MM.1S (cell line): ENCODE data around the gene ACP6.

ENCODE experiments used
- DNase-seq: peaks from one replicate; pipeline ENCODE4 v3.0.0-alpha.2; 2015
- H2AFZ ChIP-seq: fragments of 300-600 bp; sonication (generic); 2 replicates; pipeline ENCODE4 v1.6.0; 2016; ENCODE audit warnings: antibody characterized with exemption, low read length
- H3F3A ChIP-seq: fragments of 300-600 bp; sonication (generic); 2 replicates; pipeline ENCODE4 v1.6.1; 2016; ENCODE audit warnings: mild to moderate bottlenecking, antibody characterized with exemption, low read length, moderate library complexity, mixed read lengths; ENCODE audit not compliant: insufficient read depth
- H3K27ac ChIP-seq: fragments of 300-600 bp; sonication (generic); 2 replicates; pipeline ENCODE4 v1.5.1; 2016; ENCODE audit warnings: mild to moderate bottlenecking, low read length
- H3K27me3 ChIP-seq: fragments of 300-600 bp; sonication (generic); replicated peaks from 2 replicates; pipeline ENCODE4 v1.6.0; 2016; ENCODE audit warnings: low read length; ENCODE audit not compliant: insufficient read depth
- H3K36me3 ChIP-seq: fragments of 300-600 bp; sonication (generic); replicated peaks from 2 replicates; pipeline ENCODE4 v1.6.1; 2016; ENCODE audit warnings: mild to moderate bottlenecking, low read length, mixed read lengths; ENCODE audit not compliant: insufficient read depth
- H3K4me1 ChIP-seq: fragments of 300-600 bp; sonication (generic); 2 replicates; pipeline ENCODE4 v1.6.1; 2016; ENCODE audit warnings: low read length, mixed read lengths
- H3K4me2 ChIP-seq: fragments of 300-600 bp; sonication (generic); 2 replicates; pipeline ENCODE4 v1.6.0; 2016; ENCODE audit warnings: low read depth, low read length
- H3K4me3 ChIP-seq: fragments of 300-600 bp; sonication (generic); 2 replicates; pipeline ENCODE4 v1.5.1; 2016; ENCODE audit warnings: low read length, mixed read lengths
- H3K79me2 ChIP-seq: fragments of 300-600 bp; sonication (generic); 2 replicates; pipeline ENCODE4 v1.6.1; 2016; ENCODE audit warnings: mixed run types, low read length, mixed read lengths
- H3K9ac ChIP-seq: fragments of 300-600 bp; sonication (generic); 2 replicates; pipeline ENCODE4 v1.6.1; 2016; ENCODE audit warnings: low read length, mixed read lengths
- H3K9me2 ChIP-seq: fragments of 300-600 bp; sonication (generic); replicated peaks from 2 replicates; pipeline ENCODE4 v1.6.1; 2016; ENCODE audit warnings: mild to moderate bottlenecking, low read length, mixed read lengths; ENCODE audit not compliant: insufficient read depth
- H3K9me3 ChIP-seq: fragments of 300-600 bp; sonication (generic); replicated peaks from 2 replicates; pipeline ENCODE4 v1.6.1; 2016; ENCODE audit warnings: mild to moderate bottlenecking, low read length, mixed read lengths; ENCODE audit not compliant: insufficient read depth
- H4K20me1 ChIP-seq: fragments of 300-600 bp; sonication (generic); 2 replicates; pipeline ENCODE4 v1.6.1; 2016; ENCODE audit warnings: mild to moderate bottlenecking, low read length, moderate library complexity, mixed read lengths; ENCODE audit not compliant: insufficient read depth
- EZH2 ChIP-seq: fragments of 300-600 bp; sonication (generic); optimal IDR thresholded peaks from 2 replicates; pipeline ENCODE3; 2017; ENCODE audit warnings: low read depth, mild to moderate bottlenecking, antibody characterized with exemption, low read length, mixed read lengths
- EZH2phosphoT487 ChIP-seq: fragments of 300-600 bp; sonication (generic); IDR thresholded peaks from 2 replicates; pipeline ENCODE4 v1.6.1; 2018; ENCODE audit warnings: antibody characterized with exemption, low read length
- TF ChIP-seq, protein P1 (sequence below): fragments of 300-600 bp; sonication (generic); IDR thresholded peaks from 2 replicates; pipeline ENCODE4 v1.5.1; 2016; ENCODE audit warnings: antibody characterized with exemption, low read length, mixed read lengths

The ACP6 gene

DNA sequence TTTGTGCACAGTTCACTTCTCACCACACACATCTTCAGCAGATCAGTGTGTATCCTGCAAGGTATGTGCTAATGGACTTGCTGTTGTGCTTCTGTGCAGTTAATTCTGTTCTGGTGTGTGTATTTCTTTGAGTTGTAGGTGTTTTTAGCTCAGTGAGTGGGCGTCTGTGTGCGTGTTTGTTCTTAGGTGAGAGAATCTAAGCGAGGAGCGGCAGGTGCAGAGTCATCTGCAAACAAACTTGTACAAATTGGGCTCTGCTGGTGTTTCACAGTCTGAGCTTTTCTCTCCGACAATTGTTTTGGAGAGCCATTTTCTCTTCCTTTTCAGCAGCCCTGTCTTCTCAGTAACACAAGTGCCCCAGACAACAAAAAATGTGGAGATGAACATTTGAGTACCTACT is 43.6 kb downstream of the ACP6 start:
- H3K4me1 ChIP-seq, result peaks cover 8% of the 10 kb centered on the region; the same call in 1 of the 2 replicates
- no peak overlapping the region for H3K27ac ChIP-seq
- H3K79me2 ChIP-seq, result no peaks in the 10 kb centered on the region
- no peak overlapping the region for H2AFZ ChIP-seq
- H3K36me3 ChIP-seq, result no peaks in the 10 kb centered on the region
- no peaks in the 10 kb centered on the region for H3F3A ChIP-seq
- H3K4me2 ChIP-seq, result no peak overlapping the region
- H4K20me1 ChIP-seq, result no peaks in the 10 kb centered on the region
- H3K9me3 ChIP-seq, result no peaks in the 10 kb centered on the region
- H3K4me3 ChIP-seq, result no peak overlapping the region
- H3K9ac ChIP-seq, result no peak overlapping the region
- no peak for TF ChIP-seq EZH2
- TF ChIP-seq, protein P1, sequence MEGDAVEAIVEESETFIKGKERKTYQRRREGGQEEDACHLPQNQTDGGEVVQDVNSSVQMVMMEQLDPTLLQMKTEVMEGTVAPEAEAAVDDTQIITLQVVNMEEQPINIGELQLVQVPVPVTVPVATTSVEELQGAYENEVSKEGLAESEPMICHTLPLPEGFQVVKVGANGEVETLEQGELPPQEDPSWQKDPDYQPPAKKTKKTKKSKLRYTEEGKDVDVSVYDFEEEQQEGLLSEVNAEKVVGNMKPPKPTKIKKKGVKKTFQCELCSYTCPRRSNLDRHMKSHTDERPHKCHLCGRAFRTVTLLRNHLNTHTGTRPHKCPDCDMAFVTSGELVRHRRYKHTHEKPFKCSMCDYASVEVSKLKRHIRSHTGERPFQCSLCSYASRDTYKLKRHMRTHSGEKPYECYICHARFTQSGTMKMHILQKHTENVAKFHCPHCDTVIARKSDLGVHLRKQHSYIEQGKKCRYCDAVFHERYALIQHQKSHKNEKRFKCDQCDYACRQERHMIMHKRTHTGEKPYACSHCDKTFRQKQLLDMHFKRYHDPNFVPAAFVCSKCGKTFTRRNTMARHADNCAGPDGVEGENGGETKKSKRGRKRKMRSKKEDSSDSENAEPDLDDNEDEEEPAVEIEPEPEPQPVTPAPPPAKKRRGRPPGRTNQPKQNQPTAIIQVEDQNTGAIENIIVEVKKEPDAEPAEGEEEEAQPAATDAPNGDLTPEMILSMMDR, result no peak
- TF ChIP-seq EZH2phosphoT487, result no peak
- DNase-seq, result no peak
- no peaks in the 10 kb centered on the region for H3K27me3 ChIP-seq
- H3K9me2 ChIP-seq, result no peaks in the 10 kb centered on the region

DNA sequence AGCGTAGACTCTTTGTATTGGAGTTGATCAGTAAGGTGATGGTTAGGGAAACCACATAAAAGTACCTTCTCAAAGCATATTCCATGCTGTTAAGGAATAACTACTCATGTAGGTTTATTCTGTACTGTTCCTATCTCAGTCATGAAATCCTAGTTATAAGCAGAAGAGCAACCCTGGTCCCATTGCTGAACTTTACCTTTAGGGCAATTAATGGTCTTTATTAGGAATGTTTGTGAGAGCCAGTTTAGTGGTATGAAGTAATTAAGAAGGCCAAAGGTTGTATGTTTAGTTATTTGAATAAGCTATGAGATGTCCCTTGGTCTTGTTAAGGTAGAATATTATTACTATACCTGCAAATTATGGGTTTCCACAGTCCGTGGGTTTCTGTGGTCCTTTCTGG is 44.0 kb downstream of the ACP6 start:
- no peak overlapping the region for H3K4me3 ChIP-seq
- TF ChIP-seq, protein P1, result no peak
- no peak for TF ChIP-seq EZH2
- no peak for TF ChIP-seq EZH2phosphoT487
- H3K27ac ChIP-seq, result no peak overlapping the region
- no peaks in the 10 kb centered on the region for H3K9me3 ChIP-seq
- no peak for DNase-seq
- no peaks in the 10 kb centered on the region for H3K79me2 ChIP-seq
- peaks cover 8% of the 10 kb centered on the region; the same call in 1 of the 2 replicates for H3K4me1 ChIP-seq
- no peaks in the 10 kb centered on the region for H3F3A ChIP-seq
- H3K9me2 ChIP-seq, result no peaks in the 10 kb centered on the region
- H4K20me1 ChIP-seq, result no peaks in the 10 kb centered on the region
- no peak overlapping the region for H2AFZ ChIP-seq
- no peak overlapping the region for H3K4me2 ChIP-seq
- no peaks in the 10 kb centered on the region for H3K27me3 ChIP-seq
- H3K36me3 ChIP-seq, result no peaks in the 10 kb centered on the region
- no peak overlapping the region for H3K9ac ChIP-seq

DNA sequence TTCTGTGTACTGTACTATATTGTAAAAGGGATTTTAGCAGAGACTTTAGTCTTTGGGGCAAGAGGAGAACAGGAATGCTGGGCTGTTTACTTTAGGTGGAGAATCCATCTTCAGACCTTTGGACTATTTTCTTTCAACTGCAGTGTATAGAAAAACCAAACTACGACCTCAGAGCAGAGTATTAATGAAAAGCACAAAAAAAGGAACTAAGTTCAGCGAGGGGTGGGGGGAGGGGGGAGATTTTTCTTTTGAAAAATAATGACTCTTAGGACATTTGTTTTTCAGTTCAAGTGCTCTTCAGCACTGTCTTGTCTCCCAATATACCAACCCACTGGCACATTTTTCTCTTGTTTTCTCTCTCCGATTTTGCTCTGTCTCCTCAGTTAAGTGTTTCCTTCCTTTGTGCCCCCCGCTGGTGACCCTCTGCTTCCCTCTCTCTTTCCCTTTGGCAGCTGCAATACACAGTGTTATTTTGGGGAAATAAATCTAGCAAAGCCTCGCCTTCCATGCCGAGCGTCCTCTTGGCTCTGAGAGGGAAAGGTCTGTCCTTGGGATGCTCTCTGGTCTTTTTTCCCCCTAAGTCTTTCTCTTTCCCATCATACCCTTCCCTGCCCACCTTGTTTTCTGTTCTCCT is 44.8 kb downstream of the ACP6 start:
- Histone ChIP-seq H2AFZ (no peak overlapping the region), H3K36me3 (no peaks in the 10 kb centered on the region), H3K9me2 (no peaks in the 10 kb centered on the region), H3K79me2 (no peaks in the 10 kb centered on the region), H3K4me1 (peaks cover 8% of the 10 kb centered on the region; the same call in 1 of the 2 replicates), H3K9me3 (no peaks in the 10 kb centered on the region), H3K27ac (no peak overlapping the region), H3K4me2 (no peak overlapping the region), H3K4me3 (no peak overlapping the region), H3K9ac (no peak overlapping the region), H4K20me1 (no peaks in the 10 kb centered on the region), H3F3A (no peaks in the 10 kb centered on the region), H3K27me3 (no peaks in the 10 kb centered on the region)
- DNase-seq, result no peak
- TF ChIP-seq EZH2 (no peak), EZH2phosphoT487 (no peak)
- TF ChIP-seq, protein P1, result no peak
